HL-60/S4 treated with phorbol 12-myristate 13-acetate at 8.2 ng/mL for 4 days and 3 days (cell line): ENCODE measurements around the gene NME7.

Experiments
- in situ Hi-C: fragments of 300-500 bp; cut with MboI; formaldehyde crosslinking; loops from 2 replicates; pipeline ENCODE4 v1.15.0; 2022; ENCODE audit warnings: low sequenced_read_pairs

Gene NME7

GRCh38 chr1:169163059-169163458, 204.5 kb downstream of the NME7 start:
- in situ Hi-C loops = no loop called here

- in situ Hi-C loops = no loop called here
Measured at GRCh38 chr1:169161496-169162194, 206.0 kb downstream of the NME7 start.

DNA sequence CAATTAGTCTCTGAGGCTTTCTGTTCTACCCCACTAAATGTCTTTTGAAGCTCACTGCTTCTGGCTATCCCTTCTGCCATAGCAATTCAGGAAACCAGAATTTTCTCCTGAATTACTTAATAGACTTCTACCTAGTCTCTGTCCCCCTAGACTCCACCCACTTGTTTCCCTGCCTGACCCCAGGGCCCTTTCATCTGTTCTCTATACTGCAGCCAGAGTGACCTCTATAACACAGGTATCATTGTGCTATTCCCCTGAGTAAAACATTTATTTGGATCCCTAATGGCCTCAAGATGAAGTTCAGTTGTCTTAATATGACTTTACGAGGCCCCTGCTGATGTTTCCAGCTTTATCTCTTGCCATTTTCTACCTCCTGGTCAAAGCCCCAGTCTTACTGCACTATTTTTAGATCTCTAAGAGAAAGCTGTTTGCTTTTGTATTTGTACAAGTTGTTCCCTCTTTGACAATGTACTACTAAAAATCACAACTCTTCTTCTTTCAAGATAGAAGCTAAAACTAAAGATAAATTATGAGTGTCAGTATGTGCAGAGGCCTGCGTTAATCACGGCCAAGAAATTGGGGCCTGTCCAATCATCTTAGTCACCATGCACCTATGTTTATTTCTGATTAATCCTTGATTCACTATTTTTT, 206.6 kb downstream of the NME7 start:
- in situ Hi-C loops = no loop called here

- in situ Hi-C loops = no loop called here
Measured at GRCh38 chr1:169156580-169156979, 211.0 kb downstream of the NME7 start.

GRCh38 chr1:169155675-169156074, 211.9 kb downstream of the NME7 start:
- in situ Hi-C loops = no loop called here

- in situ Hi-C loops = no loop called here
Measured at GRCh38 chr1:169151338-169151837, 216.2 kb downstream of the NME7 start.

DNA sequence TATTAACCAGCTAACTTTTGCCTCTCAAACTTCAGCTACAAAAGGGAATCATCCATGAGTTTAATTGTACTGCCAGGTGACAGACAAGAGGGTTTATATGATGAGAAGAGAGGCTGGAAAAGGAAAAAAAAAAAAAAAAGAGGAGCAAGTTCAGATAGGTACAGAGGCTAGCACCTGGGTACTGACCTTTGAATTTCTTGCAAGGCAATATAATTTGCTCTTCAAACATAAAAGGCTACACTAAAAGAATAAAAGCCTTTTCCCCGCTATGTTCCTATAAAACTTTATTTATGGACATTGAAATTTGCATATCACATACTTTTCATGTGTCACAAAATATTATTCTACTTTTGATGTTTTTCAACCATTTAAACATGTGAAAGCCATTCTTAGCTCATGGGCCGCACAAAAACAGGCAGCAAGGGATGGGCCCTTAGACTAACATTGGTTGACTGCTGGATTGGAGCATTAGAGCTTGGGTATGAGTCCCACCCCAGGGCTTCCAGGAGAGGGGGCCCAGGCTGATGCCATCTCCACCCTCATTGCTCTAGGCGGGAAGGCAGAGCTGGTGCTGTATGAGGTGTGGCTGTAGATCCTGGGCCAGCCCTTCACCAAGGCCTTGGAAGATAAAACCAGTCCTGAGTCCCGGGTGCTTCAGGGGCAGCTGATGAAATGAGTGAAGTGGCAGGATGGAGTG, 216.8 kb downstream of the NME7 start:
- in situ Hi-C loops = no loop called here

DNA sequence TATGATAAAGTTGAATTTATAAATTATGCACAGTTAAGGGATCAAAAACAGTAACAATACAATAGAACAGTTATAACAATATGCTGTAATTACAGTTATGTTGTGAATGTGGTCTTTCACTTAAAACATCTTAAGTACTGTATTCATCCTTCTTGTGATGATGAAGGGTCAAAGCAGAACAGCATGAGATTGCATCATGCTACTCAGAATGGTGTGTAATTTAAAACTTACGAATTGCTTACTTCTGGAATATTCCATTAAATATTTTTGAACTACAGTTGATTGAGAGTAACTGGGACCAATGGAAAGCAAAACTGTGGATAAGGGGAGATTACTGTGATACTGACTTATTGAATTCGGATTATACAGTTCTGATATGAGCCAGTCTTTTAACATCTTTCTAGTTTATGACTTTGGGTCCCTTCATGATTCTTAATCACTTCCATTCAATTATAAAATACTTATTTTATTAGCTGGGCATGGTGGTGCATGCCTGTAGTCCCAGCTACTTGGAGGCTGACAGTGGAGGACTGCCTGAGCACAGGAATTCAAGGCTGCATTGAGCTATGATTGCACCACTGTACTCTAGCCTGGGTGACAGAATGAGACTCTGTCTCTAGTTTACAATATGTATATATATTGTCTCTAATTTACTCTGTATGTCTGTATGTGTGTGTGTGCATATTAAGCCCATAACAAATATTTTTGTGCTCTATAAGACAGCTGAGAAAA, 217.9 kb downstream of the NME7 start:
- in situ Hi-C loops = no loop called here

DNA sequence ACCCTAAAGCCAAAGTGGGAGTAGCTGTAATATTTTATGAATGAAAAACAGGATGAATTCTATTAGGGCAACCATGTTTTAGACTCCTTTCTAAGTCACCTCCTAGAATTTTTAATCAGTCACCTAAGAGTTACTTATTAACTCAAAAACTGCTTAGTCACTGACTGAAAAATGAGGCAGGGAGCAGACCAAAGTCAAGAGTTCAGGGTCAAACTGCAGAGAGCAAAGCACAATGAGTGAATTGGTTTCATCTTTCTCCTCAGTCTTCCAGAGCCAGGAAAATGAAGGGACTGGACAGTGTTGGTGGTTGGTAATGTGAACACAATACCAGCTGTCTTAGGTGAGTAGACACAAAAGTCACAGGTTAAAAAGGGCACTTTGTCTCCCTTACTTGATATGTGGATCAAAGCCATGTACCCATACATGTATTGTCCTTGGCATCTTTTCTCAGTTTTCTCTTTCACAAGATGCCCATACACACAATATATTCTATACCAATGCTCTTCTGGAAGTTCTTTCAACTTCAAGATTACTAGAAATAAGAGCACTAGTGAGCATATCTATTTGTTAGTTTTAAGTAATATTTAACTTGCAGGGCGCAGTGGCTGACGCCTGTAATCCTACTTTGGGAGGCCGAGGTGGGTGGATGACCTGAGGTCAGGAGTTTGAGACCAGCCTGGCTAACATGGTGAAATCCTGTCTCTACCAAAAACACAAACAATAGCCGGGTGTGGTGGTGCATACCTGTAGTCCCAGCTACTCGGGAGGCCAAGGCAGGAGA, 218.9 kb downstream of the NME7 start:
- in situ Hi-C loops = no loop called here

DNA sequence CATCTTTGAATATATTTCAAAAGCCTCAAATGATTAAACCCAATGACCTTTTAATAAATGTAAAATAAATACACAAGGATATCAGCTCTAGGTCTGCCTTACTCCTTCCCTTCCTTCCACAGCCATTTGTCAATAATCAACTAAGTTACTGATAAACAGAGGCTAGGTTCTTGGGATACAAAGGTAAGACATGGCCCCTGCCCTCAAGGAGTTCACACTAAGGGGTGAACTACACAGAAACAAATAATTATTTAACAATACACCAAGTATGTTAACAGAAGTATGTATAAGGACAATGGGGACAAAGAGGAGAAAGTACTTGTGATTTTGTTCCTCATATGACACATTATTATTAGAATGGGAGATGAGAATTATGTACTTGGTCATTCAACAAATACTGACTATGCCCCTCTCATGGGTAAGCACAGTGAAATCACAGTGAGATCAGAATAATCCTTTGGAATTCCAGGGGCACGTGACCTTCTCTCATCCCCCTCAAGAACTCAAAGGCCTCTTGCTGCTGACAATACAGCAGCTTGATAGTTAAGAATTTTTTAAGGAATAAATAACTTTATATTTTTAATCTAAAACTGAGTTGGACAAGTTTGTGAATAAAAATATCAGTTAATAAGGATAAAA, 220.9 kb downstream of the NME7 start:
- in situ Hi-C loops = no loop called here

DNA sequence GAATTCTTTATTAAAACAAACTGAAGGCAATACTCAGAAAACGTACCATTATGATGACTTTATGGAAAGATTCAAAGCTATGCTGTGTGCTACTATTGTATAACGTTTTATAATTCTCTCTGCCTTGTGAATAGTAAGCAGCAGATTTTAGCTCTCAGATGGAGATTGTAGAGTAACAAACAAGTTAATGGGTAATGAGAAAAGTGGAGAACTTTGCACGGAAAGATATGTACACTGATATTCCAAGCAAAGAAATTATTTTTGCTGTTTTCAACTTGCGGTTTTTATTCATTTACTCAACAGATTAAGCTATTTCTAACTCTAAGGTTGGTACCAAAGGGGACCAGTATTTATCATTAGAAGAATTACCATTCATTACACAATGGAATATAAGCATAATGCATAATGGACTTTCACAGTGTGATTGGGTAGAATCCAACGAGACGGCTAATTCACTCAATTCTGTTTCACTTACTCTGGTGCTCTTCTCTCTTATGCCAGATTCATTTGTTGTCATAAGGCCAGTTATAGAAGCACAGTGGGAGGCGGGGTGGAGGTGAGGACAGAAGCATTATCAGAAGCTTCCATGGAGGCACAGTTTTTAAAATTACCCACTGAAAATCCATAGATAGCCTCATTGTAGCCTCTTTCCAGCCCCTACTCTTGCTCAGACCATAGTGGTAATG, 222.5 kb downstream of the NME7 start:
- in situ Hi-C loops = no loop called here

DNA sequence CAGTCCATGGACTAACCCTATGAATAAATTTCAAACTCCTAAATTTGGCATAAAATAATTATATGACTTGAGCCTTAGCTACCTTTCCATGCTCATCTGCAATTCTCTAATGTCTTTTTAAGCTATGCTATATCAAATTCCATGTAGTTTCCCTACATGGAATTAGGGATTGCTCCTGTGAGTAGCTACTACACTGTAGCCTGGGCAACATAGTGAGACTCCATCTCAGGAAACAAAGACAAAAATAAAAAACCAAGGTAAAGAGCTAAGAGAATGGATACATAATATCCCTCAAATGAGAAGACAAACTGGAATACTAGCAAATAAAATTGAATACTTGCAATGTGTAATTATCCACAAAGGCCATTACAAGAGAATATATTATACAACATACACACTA, 223.6 kb downstream of the NME7 start:
- in situ Hi-C loops = no loop called here

GRCh38 chr1:169143346-169143745, 224.3 kb downstream of the NME7 start:
- in situ Hi-C loops = no loop called here

DNA sequence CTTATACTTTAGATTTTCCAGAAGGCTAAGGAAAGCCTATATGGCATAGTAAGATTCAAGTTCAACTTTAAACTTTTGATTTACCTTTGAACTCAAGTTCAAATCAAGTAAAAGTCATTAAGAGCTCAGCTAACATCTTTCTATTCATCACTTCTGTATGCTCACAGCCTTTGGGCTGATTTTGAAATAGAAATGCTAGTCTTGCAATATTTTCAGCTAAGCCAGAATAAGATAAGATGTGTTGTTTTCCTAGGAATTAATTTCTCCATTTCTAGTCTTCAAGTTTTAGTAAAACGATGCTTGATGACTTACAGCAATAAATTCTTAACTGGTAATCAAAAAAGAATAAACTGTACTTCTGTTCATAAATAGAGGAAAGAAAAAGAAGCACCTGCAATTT, 225.5 kb downstream of the NME7 start:
- in situ Hi-C loops = no loop called here

- in situ Hi-C loops = no loop called here
Measured at GRCh38 chr1:169141356-169141755, 226.2 kb downstream of the NME7 start.

DNA sequence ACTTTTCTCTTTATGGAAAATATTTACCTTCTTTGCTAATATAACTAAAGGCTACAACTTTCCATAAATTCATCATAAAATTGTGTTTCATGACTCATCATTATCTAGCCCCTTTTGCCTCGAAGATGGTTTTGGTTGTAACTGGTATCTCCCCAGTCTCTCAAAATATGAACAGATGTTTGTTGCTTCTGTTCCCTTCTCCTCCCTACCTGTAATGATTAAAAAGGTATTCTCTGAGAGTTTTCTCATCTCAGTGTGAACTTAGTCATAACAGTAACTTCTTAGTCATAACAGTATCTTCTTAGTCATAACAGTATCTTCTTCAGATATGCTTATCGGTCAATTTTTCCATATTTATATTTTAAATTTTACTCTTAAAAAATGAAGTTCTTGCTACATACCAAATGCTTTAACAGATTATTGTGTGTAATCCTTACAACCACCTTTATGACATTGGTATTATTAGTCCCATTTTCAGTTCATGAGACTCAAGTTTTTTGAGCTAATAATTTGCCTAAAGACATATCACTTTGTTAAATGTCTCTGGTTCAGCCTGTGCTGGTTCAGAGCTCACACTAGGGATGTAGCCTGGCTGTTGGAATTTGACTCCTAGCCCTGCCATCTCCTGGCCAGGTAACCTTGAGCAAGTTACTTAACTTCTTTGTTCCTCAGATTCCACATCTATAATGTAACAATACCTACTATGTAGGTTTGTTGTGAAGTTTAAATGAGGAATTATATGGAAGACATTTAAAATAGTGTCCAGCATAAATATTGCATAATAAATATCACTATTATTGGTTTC, 228.5 kb downstream of the NME7 start:
- in situ Hi-C loops = no loop called here

DNA sequence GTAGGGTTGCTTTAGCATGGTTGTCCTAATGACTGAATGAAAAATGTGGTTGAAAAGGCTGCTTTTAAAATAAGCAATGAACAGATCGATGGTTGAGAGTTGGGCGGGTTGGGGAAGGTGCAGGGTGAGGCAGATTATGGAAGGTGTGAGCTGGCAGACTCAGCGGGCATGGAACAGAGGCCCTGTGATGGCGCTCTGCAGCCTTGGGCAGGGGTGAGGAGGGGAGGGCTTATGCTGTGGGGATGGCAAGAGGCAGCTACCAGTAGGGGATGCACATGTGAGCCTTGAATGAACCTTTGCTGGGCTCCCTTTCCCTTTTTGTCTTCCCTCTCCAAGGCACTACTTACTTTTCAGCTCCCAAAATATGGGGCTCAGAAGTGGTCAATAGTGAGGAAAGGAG, 230.2 kb downstream of the NME7 start:
- in situ Hi-C loops = no loop called here

GRCh38 chr1:169133801-169134502, 233.6 kb downstream of the NME7 start:
- in situ Hi-C loops = no loop called here
